Kidney epithelial cell (primary cell): ENCODE data around the gene POLA2. TPM values are rescaled to one million over a fixed set of nuclear protein-coding genes. Genes with fewer than 3 reads are reported as not detected.
A peak's percentile ranks its signal among the peaks of the same experiment; 100 is the strongest.

Experiments used
- DNase-seq: peaks from one replicate; pipeline ENCODE4 v3.0.0-alpha.2; 2010; ENCODE audit warnings: low read depth
- H3K27me3 ChIP-seq: 2 replicates; pipeline ENCODE4 v1.6.0; 2011; ENCODE audit warnings: low read length; ENCODE audit not compliant: control insufficient read depth, insufficient read depth
- H3K36me3 ChIP-seq: 2 replicates; pipeline ENCODE4 v1.5.1; 2011; ENCODE audit warnings: low read length; ENCODE audit not compliant: control insufficient read depth, insufficient read depth
- H3K4me3 ChIP-seq: 2 replicates; pipeline ENCODE4 v1.5.1; 2011; ENCODE audit warnings: low read depth, mild to moderate bottlenecking, control low read depth, low read length
- total RNA-seq: library from RNA; depleted of rRNA; stranded (reverse); fragments of >200 nt; gene quantifications from 2 replicates; pipeline ENCODE4 v1.2.3, GENCODE V29; 2015
- TF ChIP-seq, protein P1 (sequence below): IDR thresholded peaks from 2 replicates; pipeline ENCODE4 v1.5.1; 2011; ENCODE audit warnings: mild to moderate bottlenecking, moderate library complexity, low read length, control low read depth, inconsistent platforms; ENCODE audit not compliant: insufficient read depth, poor library complexity, severe bottlenecking

Gene POLA2
- total RNA-seq, 1 donor from 2014 or later = 11.5 TPM

GRCh38 chr11:65310736-65311135, 49.0 kb downstream of the POLA2 start:
- no peaks in the 10 kb centered on the region for H3K36me3 ChIP-seq
- H3K4me3 ChIP-seq = no peak overlapping the region
- TF ChIP-seq, protein P1, sequence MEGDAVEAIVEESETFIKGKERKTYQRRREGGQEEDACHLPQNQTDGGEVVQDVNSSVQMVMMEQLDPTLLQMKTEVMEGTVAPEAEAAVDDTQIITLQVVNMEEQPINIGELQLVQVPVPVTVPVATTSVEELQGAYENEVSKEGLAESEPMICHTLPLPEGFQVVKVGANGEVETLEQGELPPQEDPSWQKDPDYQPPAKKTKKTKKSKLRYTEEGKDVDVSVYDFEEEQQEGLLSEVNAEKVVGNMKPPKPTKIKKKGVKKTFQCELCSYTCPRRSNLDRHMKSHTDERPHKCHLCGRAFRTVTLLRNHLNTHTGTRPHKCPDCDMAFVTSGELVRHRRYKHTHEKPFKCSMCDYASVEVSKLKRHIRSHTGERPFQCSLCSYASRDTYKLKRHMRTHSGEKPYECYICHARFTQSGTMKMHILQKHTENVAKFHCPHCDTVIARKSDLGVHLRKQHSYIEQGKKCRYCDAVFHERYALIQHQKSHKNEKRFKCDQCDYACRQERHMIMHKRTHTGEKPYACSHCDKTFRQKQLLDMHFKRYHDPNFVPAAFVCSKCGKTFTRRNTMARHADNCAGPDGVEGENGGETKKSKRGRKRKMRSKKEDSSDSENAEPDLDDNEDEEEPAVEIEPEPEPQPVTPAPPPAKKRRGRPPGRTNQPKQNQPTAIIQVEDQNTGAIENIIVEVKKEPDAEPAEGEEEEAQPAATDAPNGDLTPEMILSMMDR = no peak
- no peak for DNase-seq
- H3K27me3 ChIP-seq = no peaks in the 10 kb centered on the region

- no peaks in the 10 kb centered on the region for H3K36me3 ChIP-seq
- H3K27me3 ChIP-seq = no peaks in the 10 kb centered on the region
- no peak for DNase-seq
- no peak overlapping the region for H3K4me3 ChIP-seq
- TF ChIP-seq, protein P1 = no peak
Observed at GRCh38 chr11:65311170-65311678, 49.5 kb downstream of the POLA2 start.

DNA sequence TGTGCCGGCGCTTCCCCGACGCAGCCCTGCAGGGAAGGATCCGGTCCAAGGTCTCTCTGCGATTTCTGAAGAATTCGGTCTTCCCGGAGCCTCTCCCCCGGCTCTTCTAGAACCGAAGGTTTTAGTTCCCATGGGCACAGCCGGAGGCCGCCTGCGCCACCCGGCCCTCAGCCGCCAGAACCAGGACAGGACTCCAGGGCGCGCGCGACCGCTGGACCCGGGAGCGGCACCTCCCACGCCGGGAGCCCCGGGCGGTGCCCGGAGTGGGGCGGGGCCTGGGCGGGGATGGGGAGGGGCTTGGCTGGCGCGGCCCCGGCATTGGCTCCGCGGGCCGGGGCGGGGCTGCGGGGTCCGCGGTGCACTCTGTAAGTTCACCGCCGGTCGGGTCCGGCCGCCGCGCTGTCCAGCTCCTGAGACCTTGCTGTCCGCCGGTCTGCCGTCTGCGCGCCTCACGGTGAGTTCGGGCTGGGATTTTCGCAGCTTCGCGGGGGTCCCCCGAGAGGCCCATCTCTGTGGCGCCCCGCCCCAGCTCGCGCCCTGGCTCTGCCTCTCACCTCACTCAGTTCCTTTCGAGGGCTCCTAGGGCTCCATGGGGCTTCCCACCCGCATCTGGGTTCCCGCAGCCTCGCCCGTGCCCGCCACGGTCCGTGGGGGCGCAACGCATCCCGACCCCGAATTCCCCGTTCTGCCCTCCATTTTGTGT, 52.9 kb downstream of the POLA2 start, which contains the start of gene CDC42EP2:
TSS of gene CDC42EP2 (plus strand) at position 366 of the 703 bp plus-strand sequence. CDS start 6,033 bp downstream, outside the sequence.
- TF ChIP-seq, protein P1 = no peak
- no peaks in the 10 kb centered on the region for H3K36me3 ChIP-seq
- H3K27me3 ChIP-seq = no peaks in the 10 kb centered on the region
- no peak for DNase-seq
- H3K4me3 ChIP-seq = peak within 1 kb of the TSS; percentile 74

GRCh38 chr11:65315204-65315865, 53.6 kb downstream of the POLA2 start:
- no peak for DNase-seq
- H3K36me3 ChIP-seq = no peaks in the 10 kb centered on the region
- TF ChIP-seq, protein P1 = peak; percentile 92

DNA sequence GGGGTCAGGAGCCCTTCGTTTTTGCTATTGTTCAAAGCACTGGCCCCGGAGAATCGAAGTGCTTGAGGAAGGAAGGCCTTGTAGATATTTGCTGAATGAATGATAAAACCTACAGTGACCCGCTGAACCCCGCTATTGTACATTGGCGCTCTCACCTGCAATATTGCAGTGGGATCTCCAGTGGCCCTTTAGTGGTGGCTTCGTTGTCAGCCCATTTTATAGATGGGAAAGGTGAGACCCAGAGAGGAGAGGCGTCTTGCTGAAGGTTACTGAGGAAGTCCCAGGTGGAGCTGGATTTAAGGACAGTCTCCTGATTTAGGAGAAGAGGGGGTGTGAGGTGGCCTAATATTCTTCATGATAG, 54.1 kb downstream of the POLA2 start:
- TF ChIP-seq, protein P1 = no peak
- H3K36me3 ChIP-seq = no peaks in the 10 kb centered on the region
- no peak for DNase-seq

More at GRCh38 chr11:65315204-65315865, 53.6 kb downstream of the POLA2 start:
- no peaks in the 10 kb centered on the region for H3K27me3 ChIP-seq
- H3K4me3 ChIP-seq = peak overlapping the region; percentile 74

More for the DNA sequence above, 54.1 kb downstream of the POLA2 start:
- Histone ChIP-seq H3K4me3 (peak overlapping the region; percentile 74), H3K27me3 (no peaks in the 10 kb centered on the region)
